HG03066 (cell line): ENCODE data around the gene TMEM250.

Experiments
- ATAC-seq: cut with Tn5 transposase; IDR thresholded peaks from one replicate; pipeline ENCODE4 v1.9.1; 2021; ENCODE audit warnings: low read depth; ENCODE audit not compliant: unreplicated experiment

Gene TMEM250

DNA sequence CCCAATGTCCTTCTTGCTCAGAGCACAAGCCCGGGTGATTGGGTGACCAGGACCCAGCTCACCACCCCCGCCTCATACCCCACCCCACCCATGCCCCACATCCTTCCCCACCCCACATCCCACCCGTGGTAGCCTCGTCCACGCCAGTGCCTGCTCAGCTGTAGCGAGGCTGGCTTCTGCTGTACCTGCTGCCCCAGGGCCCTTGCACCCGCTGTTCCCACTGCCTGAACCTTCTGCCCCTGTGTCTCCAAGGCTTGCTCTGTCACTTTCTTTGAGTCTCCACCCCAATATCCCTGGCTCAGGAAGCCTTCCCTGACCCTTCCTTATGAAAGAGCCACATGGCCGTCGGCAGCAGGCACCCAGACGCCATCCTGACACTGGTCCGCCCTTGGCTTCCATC, 20.5 kb downstream of the TMEM250 start:
- no peak for ATAC-seq

DNA sequence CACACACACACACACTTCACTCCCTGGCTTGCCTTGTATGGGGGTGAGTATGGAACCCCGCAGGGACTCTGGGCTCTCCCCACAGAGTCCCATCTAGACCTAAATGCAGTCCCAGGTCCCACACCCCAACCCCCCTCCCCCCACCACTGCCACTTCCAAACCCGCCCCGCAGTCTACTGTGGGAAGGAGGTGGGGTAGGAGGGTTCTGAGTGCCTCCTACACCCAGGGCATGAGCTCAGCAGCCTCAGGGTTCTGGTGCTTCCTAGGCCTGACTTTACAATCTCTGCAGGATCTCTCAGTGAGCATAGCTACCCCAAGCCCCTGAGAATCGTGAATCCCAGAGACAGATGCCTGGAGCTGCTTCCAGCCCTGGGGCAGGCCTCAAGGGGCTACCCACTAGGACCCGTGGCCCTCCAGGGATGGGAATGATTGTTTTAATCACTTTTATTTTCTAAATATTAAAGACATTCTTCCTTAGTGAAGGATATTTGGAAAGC, 22.1 kb downstream of the TMEM250 start:
- ATAC-seq = no peak

DNA sequence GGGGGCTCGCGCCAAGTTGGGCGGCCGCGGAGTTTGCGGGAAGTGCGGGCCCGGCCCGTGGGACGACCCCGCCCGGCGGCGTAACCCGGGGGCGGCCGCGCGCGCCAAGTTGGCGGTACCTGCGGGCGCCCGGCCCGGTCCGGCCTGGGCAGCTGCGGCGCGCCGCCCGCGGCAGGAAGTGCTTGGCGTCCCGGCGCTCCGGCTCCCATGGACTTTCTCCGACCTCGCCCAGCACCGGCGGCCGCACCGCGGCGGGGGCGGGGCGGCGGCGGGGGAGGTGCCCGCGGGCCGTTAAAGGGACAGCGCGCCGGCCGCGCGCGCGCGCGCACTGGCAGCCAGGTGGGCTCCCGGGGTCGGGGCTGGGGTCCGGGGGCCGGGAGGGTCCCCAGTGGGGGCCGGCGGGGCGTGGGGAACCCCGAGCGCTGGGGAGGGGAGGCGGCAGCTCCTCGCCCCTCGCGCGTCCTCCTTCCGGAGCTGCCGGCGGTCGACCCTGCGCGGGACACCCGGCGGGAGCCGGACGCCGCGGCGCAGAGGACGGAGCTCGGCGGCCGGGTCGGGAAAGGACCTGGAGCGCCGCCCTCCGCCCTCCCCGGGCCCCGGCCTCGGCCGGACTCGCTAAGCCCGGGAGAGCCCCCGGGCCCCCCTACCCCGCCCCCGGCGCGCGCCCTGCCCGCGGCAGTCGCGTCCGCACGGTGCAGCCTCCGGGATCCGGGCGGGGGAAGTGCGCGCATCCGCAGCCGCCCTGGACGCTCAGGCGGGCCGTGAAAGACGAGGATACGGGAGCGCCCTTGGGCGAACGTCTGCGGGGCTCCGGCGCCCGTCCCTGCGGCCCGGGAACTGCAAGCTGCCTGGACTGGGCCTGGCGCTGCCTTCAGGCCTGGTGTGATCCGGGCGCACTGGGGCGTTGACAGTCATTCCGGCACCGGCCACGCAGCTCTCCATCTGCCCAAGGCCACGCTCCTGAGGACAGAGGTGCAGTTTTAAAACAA, 23.3 kb downstream of the TMEM250 start, which contains the start of gene NACC2:
Gene NACC2 (minus strand): TSS at position 220 of the 989 bp plus-strand sequence. CDS start 44,768 bp downstream, outside the sequence.
- no peak for ATAC-seq

DNA sequence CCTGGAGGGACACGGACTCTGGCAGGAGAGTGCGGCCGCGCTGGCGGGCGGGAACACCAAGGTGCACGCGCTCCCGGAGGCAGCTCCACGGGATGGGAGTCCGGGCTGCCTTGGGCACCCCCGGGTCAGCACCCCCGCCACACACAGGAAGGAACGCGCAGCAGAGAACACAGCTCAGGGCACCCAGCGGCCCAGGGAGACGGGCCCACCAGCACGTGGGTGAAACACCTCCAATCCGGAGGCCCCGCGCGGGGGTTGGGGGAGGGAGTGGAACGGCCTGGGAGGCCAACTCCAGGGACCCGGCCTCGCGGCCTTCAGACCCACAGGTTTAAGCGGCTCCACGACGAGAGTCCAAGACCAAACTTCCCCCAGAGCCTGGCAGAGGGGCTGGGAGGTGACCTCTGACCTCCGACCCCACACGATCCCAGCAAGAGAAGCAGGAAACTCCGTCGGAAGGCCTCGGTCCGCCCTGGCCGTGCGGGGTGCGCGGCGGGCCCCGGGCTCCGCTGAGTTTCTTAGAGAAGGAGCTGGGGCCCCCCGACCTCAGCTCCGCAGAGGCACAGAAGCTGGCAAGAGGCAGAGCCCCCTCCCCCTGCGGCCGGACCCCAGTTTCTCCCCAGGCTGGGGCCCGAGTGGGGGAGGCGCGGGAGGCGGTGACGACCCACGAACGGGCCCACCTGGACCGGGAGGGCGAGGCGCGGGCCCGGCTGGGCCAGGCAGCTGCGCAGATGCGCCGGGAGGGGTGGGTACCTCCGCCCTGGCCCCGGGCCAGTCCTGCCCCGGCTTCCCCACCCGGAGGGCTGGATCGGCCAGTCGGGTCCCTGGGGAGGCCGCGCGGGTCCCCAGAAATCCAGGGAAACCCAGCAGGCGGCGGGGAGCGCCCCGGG, 24.4 kb downstream of the TMEM250 start:
- no peak for ATAC-seq

DNA sequence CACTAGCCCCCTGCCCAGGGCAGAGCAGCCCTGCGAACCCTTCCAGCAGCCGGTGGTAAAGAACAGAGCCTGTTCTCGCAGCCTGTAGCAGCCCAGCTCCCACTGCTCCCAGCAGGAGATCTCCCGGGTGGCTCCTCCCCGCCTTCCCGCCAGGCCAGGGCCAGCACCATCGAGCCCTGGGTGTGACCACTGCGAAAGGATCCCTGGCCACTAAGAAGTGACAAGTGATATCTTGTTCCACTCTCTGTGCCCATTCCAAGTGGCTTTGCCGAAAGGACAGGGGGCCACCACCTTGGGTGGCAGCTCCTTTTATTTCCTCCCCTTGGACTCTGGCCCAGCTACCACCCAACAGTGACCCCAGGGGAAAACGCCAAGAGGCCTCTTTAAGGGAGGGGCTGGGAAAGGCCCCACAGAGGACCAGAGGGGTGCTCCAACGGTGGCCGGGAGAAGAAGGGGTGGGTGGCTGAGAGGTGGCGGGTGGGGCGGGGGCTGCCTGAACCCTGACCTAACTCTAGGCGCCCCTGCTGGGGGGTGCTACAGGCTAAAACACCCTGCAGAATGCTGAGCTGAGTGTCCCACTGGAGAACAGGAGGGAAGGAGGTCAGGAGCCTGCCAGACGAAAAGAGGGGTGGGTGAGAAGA, 25.2 kb downstream of the TMEM250 start:
- no peak for ATAC-seq

DNA sequence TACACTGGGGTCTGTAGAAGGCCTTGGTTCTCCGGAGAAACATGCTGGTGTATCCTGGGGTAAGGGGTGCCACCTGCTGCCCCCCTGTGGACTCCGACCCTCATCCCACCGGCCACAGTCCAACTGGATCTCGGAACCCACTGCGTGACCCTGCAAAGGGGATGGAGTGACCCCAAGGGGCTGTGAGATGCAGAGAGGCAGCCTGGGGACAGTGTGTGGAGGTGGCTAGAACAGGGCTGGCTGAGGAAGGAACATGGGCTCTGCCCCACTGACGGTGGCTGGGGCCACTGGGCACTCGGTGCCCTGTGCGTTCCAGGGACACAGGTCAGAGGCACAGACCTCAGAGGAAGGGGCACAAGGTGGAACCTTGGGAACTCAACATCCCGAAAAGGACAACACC, 25.9 kb downstream of the TMEM250 start:
- no peak for ATAC-seq

DNA sequence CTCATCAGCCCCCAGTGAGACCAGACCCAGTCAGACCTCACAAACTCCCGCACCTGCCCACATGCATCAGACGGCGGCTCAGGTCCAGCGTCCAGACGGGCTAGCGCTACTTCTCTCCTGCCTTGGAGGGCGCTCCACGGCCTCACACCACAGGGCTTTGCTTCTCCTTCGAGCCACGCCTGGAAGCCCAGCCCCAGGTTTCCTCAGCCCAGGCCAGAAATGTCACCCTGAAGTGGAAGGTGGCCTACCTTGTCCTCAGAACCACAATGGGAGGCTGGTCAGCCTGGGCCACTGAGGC, 26.4 kb downstream of the TMEM250 start:
- ATAC-seq = no peak

DNA sequence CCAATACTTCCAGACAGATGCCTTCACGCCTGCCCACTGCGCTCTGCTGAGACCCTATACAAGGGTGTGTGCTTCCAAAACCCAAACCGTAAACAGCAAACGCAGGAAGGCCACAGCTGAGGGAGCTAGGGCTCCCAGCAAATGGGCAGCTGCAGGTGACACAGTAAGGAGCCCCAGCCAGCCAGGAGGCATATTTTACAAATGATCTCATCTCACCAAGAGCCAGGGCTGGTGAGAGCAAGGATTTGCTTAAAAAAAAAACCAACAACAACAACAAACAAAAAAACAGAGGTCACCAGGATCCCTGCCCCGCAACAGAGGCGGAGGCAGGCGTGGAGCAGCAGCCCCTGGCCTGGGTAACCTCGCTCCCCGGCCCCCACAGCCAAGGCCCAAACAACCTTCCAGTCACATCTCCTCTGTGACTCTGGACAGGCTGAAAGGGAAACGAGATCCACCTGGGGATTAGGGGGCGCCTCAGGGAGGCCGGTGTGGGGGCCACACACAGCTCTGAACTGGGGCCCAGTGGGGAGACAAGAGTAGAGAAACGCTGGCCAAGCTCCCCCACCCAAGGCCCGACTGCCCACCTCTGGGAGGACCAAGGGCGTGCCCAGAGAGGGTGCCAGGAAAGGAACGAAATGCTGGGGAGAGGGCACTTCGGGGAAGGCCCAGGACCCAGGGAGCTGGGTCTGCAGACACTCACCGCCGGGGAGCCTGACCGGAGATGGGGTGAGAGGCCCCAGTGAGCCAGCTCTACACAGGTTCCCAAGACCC, 26.9 kb downstream of the TMEM250 start:
- no peak for ATAC-seq

DNA sequence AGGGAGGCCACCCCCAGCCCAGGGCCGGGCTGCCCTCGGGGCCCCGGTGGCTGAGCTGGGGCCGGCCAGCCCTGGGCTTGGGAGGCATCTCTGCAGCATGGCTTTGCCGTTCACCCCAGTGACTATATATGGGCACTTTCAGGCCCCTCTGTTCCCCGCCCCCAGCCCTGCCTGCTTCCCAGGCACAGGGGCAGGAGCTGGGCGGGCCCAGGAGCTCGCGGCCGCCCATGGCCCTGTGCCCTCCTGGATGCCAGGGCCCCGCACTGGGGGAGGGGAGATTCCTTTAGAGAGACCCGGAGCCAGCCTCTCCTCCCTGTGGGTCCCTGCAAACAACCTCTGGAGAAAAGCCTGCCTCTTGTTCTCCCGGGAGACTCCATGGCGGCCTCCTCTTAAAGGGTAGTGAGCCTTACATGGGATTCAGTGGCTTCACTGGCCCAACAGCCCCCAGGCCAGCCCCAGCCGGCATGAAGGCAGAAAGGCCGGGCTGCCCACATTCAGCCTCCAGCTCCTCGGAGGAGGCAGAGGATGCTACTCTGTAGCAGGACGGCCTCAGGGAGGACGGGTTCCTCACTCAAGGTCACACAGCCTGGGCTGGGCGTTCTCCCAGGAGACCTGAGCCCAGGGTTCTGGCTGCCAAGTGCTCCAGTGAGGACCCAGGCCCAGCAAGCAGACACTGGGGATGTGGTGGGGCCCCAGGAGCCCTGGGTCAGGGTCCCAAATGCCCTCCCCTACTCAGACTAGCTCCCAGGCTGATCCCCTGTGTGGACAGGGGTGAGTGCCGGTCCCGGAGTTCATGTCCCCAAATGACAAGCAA, 27.7 kb downstream of the TMEM250 start:
- no peak for ATAC-seq

DNA sequence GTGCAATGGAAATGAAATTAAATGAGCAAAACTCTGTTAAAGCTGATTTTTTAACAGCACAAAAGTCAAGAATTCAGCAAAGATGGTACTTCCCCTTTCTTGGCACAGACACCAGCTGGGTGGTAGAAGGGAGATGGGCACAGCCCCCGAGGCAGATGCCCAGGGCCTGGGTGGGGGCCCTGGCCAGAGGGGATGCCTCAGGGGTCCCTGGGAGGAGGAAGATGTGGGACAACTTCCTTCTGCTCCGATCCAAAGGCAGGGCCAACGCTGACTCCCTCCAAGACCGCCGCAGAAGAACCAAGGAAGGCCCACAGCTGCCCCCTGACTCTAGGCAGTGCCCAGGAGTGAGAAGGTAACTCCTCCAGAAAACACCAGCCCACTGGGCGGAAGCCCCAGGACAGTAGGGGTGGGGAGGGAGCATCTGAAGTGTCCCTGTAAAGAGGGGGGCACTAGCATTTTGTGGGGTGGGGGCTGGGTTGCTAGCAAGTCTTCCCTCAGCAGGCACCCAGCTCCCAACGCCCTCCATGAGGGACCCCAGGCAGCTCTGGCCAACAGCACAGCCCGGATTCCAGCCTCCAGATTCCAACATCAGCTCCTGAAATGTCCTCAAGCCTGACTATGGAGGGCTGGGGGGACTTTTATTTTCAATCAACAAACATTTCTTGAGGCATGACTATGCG, 28.5 kb downstream of the TMEM250 start:
- ATAC-seq = no peak

DNA sequence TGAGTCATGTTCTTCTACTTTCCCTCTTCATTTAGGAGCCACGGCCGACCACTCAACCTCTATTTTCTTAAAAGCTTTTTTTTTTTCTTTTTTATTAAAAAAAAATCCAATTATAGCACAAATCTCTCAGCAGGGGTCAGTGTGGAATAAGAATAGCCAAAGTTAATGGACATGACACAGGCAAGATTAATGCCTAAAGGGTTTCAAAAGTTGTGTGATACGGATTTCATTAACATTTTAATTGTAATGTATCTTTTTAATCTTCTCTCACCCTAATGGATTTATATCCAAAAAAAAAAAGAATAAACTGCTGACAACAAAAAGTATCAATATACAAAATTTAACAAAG, 29.0 kb downstream of the TMEM250 start:
- no peak for ATAC-seq

DNA sequence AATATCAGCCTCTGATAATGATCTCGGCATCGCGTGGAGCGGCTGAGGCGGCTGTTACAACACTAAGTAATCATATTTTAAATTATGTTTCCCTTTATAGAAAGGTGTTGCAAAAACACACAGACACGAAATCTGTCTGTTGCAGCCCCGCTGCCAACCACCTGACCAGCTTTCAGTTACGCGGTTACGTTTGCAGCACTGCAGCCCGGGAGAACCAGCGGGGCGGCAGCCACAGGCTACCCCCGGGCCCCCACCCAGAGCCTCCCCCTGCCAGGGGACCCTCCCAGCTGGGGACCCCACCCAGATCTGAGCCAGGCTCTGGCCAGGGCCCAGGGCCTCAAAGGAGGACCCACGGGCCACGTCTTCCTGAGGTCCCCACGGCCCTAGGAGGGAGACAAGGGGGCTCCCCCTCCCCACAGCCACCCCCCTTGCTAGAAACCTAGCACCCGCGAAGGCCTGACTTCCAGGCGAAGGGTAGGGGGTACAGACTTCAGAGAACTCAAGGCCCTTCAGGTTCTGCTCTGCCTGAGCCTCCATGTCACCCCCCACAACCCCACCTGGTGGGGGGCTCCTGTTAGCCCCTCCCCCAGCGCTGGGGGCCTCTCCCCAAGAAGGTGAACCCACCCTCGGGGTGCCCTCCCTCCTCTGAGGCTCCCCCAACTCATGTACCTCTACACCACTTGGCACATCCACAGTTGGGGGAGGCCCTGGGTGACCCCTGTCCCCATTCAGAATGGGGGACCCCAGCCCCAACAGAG, 29.6 kb downstream of the TMEM250 start:
- no peak for ATAC-seq

DNA sequence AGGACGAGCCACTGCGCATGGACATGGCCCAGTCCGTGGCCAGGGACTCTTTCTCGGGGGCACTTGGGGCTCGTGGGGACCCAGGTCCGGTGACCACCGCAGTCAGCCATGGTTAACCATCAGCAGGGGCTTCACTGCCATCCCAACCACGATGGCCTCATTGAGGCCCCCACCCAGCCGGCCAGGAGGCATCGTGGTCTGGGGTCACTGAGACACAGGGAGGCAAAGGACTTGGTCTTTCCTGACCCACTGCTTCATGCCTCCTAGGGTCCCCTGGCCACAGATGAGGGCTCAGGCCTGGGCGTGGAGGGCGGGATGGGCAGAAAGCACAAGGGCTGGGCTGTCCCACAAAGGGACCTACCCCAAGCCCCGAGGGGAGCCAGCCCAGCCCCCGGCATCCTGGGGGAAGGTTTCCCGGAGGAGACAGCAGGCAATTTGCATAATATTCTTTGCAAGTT, 30.2 kb downstream of the TMEM250 start:
- no peak for ATAC-seq

DNA sequence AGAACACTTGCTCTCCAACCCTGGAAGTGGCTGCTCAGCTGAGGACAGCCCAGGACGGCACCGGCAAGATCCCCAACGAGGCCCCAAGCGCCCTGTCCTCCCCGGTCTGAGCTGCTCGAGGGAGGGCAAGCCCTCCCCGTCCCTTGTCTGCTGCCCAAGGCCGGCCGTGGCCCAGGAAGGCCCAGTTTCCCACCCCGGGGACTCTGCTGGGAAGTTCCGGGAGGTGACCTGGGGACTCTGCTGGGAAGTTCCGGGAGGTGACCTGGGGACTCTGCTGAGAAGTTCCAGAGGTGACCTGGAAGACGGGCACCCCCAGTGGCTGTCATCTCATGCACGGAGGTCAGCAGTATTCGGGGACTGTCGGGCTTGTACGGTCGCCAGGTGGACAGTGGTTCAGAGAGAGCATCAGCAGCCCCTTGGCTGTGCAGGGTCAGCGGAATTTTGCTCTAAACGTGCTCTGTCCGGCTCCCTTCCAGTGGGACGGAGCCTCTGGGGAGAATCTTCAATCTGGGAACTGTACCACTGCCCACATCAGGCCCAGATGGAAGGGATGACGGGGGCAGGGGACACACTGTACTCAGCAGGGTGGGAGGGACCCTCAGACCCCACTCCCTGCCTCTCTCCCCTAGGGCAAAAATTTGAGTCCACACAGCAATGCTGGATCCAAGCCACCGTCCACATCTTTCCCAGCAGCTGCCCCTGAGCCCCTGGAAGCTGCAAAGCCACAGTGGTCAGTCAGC, 30.8 kb downstream of the TMEM250 start:
- ATAC-seq = no peak

DNA sequence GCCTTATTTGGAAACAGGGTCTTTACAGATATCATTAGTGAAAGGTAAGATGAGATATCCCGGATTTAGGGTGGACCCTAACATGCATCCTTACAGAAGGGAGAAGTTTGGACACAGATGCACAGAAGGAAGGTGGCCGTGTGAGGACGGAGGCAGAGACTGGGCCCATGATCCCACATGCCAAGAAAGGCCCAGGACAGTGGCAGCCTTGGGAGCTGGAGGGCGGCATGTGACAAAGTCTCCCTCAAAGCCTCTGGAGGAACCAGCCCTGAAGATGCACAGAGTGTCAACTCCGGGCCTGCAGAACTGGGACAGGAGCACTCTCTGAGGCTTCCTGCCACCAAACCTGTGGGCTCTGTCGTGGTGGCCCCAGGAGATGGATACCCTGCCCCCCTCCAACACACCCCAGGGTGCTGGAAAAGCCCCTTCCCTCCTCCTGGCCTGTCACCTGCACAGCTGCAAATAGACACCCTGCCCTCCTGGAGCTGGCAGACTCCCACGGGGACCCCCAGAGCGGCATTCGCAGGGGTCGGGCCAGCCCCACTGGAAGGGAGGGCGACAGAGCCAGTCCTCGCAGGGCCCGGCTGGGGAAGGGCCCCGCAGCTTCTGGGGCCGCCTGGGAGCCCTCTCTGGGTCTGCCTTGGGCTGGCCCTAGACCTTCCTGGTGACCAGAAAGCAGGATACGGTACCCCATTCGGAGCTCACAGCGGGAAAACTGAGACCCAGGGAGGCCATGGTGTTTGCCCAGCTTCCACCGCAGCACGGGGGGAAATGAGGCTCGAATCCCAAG, 31.5 kb downstream of the TMEM250 start:
- no peak for ATAC-seq

DNA sequence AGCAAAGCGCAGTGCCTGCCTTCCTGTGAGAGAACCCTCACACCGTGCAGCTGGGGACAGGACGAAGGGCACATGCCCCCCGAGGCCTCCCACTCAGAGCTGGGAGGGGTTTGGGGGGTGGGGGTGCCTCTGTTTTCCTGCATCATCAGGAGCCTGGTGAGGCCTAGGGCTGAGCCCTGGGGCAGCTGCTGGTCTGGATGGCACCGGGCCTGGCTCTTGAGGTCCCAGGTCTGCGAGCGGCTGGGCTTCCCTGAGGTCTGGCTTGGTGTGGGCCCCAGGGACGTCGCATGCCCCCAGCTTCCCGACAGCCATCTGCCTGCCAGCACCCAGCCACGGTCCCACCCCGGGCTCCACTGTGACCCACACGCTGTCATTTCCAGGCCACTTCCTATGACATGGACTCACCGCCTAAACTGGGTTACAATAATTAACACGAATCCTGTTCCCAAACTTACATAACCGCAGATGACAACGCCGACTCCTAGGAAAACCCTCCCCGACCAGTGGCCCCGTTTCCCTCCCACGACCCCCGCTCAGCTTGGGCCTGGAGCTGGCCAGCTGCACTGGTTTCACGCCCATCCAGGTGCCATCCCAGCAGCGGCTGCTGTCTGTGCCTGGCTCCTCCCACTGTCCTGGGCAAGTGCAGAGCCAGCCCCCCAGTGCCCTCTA, 32.3 kb downstream of the TMEM250 start:
- no peak for ATAC-seq
